Psoas muscle (tissue), 8 donors: ENCODE measurements around the gene NCS1. TPM values are rescaled to one million over a fixed set of nuclear protein-coding genes. Genes with fewer than 3 reads are reported as not detected.

Experiments
- ATAC-seq, 4 donors: fragments of 200-7000 bp; cut with Tn5 transposase; one replicate each; pipeline ENCODE4 v1.9.1; 2020; ENCODE audit warnings: moderate library complexity in 3 of 4, mild to moderate bottlenecking in 2 of 4
- DNase-seq, 2 donors: peaks; one replicate each; pipeline ENCODE4 v3.0.0-alpha.2; 2020
- H3K27ac ChIP-seq: fragments of 200-600 bp; one replicate; pipeline ENCODE4 v1.8.0; 2022
- H3K27me3 ChIP-seq, 3 donors: fragments of 200-600 bp in 1 of 3; one replicate each; pipeline versions ENCODE4 v1.6.1 to v1.8.0; 2013 to 2022; ENCODE audit warnings: low read length in 2 of 3, mild to moderate bottlenecking in 2 of 3, moderate library complexity in 1 of 3; ENCODE audit not compliant: insufficient read depth in 3 of 3
- H3K36me3 ChIP-seq, 2 donors: fragments of 200-600 bp in 1 of 2; one replicate each; pipeline versions ENCODE4 v1.6.1 to v1.8.0; 2013 to 2022; ENCODE audit warnings: low read depth in 1 of 2, mild to moderate bottlenecking in 1 of 2, moderate library complexity in 1 of 2; ENCODE audit not compliant: insufficient read depth in 1 of 2
- H3K4me1 ChIP-seq: fragments of 200-600 bp; one replicate; pipeline ENCODE4 v1.8.0; 2022
- H3K4me3 ChIP-seq: fragments of 200-600 bp; one replicate; pipeline ENCODE4 v1.8.0; 2022; ENCODE audit warnings: mild to moderate bottlenecking
- H3K9me3 ChIP-seq: fragments of 200-600 bp; one replicate; pipeline ENCODE4 v1.8.0; 2022
- WGBS, 3 donors: extraction: QIAGEN DNeasy Blood & Tissue Kit; methylation state at CpG; one replicate each; pipeline versions ENCODE4 v1.1.6 to v1.1.7; 2013; 5-methylcytosine and 5-hydroxymethylcytosine counted together
- intact Hi-C, 2 donors: fragments of 100-400 bp; cut with DNase I; formaldehyde crosslinking; loops; one replicate each; pipeline versions ENCODE4 v1.11.0 to v1.14.2; 2022
- polyA plus RNA-seq, 3 donors: library from polyadenylated mRNA; stranded (reverse); fragments of 200-250 nt; gene quantifications; one replicate each; pipeline ENCODE4 v1.2.3, GENCODE V29; 2013
- total RNA-seq, 4 donors: library from RNA; stranded (reverse); fragmentation: NEBNext Ultra II Directional in 2 of 4; extraction: Animal tissue kit (Norgen Biotek cat#: 25700) in 2 of 4; gene quantifications; one replicate each; pipeline versions ENCODE4 v1.2.1 to v1.2.4, GENCODE V29; 2021 to 2023
- TF ChIP-seq, protein P1 (sequence below): fragments of 200-600 bp; IDR thresholded peaks from one replicate; pipeline ENCODE4 v1.8.0; 2022; ENCODE audit warnings: antibody characterized with exemption
- donor health status: healthy with polysubstance abuse.
- donor health status: DM: no; HTN: no; CAD: no; lungs with moderate emphysema.
- donor health status: Bipolar disorder and iron deficiency.
- donor health status: healthy.
- donor health status: DM: yes; HTN: yes; CAD: no.
- donor health status: DM: no; HTN: no; CAD: no.
- donor health status: DM: no; HTN: no; CAD: no.
- donor health status: DM: yes; HTN: yes; CAD: no.

The NCS1 gene
- total and polyA plus RNA-seq, 7 donors = 2.9 to 7.5 (median 3.8) TPM

DNA sequence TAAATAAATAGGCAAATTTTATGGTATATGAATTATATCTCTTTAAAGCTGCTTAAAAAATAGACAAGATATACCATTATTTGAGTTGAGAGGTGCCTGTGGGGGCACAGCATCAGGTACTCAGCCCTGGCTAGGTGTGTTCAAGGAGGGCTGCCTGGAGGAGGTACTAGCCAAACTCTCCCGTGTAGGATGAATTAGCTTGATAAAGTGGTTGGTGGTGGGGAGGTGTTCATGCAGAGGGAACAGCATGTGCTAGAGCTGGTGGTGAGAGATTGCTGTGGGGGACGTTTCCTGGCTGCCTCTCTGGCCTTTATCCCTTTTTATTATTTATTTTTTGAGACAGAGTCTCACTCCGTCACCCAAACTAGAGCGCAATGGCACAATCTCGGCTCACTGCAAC lies 23.2 kb upstream of the NCS1 start:
- intact Hi-C loops = no loop called here
- H3K27me3 ChIP-seq = peaks cover 0 to 22% (median 1%) of the 10 kb centered on the region in 3 donors
- no peak for ATAC-seq
- H3K9me3 ChIP-seq = no peaks in the 10 kb centered on the region
- no peak overlapping the region for H3K4me3 ChIP-seq
- H3K36me3 ChIP-seq = no peaks in the 10 kb centered on the region
- WGBS, 3 donors = 78 to 93% (median 88%) methylated on average over 5 of the region's 5 CpGs
- DNase-seq = no peak
- TF ChIP-seq, protein P1, sequence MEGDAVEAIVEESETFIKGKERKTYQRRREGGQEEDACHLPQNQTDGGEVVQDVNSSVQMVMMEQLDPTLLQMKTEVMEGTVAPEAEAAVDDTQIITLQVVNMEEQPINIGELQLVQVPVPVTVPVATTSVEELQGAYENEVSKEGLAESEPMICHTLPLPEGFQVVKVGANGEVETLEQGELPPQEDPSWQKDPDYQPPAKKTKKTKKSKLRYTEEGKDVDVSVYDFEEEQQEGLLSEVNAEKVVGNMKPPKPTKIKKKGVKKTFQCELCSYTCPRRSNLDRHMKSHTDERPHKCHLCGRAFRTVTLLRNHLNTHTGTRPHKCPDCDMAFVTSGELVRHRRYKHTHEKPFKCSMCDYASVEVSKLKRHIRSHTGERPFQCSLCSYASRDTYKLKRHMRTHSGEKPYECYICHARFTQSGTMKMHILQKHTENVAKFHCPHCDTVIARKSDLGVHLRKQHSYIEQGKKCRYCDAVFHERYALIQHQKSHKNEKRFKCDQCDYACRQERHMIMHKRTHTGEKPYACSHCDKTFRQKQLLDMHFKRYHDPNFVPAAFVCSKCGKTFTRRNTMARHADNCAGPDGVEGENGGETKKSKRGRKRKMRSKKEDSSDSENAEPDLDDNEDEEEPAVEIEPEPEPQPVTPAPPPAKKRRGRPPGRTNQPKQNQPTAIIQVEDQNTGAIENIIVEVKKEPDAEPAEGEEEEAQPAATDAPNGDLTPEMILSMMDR = no peak
- H3K4me1 ChIP-seq = no peaks in the 10 kb centered on the region
- no peak overlapping the region for H3K27ac ChIP-seq

DNA sequence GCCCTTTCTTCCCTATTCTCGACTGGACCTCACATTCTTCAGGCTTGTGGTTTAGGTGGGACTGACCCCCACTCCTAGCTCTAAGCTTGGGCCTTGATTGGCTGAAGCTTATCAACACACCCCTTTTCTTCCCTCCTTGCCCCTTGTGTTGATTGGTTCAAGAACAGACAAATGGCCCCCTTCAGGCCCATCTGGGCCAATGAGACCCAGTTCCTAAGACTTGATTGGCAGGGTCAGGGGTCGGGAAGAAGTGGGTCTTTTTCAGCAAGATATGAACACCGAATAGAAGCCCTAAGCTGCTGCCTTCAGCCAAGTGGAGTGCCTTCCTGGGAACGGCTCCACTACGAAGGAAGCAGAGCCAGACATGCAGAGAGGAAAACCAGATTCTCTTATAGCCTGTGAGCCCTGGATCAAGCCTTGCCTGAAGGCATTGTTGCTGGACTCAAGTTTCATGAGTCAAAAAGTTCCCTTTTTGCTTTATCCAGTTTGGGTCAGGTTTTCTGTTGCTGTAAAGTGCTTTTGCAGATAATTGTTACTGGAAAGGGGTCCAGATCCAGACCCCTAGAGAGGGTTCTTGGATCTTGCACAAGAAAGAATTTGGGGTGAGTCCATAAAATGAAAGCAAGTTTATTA lies 22.4 kb upstream of the NCS1 start:
- intact Hi-C loops = no loop called here
- Histone ChIP-seq H3K9me3 (no peaks in the 10 kb centered on the region), H3K4me1 (no peaks in the 10 kb centered on the region), H3K27ac (no peak overlapping the region), H3K27me3 (peaks cover 0 to 18% (median 1%) of the 10 kb centered on the region in 3 donors), H3K36me3 (no peaks in the 10 kb centered on the region), H3K4me3 (no peak overlapping the region)
- TF ChIP-seq, protein P1 = no peak
- DNase-seq (no peak), ATAC-seq (no peak)
- WGBS, 3 donors = 83 to 89% (median 87%) methylated on average over 5 of the region's 5 CpGs

DNA sequence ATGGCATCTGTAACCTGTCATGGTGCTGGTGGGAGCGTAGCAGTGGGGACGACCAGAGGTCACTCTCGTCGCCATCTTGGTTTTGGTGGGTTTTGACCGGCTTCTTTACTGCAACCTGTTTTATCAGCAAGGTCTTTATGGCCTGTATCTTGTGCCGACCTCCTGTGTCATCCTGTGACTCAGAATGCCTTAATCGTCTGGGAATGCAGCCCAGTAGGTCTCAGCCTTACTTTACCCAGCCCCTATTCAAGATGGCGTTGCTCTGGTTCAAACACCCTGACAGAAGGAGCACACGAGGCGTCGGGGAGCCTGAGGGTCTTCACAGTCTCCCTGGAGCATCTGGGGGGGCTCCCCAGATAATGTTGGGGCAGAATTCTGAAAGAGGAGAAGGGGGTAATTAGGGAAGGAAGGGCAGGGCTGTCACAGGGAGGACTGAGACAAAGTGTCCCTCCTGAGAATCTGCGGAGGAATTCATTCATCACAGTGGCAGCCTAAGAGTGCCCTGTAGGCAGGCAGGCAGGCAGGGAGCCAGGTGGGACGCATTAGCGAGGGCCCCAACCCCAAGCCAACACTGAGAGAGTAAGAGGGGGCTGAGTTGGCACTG lies 21.3 kb upstream of the NCS1 start:
- intact Hi-C loops = no loop called here
- H3K36me3 ChIP-seq = no peaks in the 10 kb centered on the region
- no peaks in the 10 kb centered on the region for H3K9me3 ChIP-seq
- H3K4me1 ChIP-seq = no peaks in the 10 kb centered on the region
- DNase-seq (no peak), ATAC-seq (no peak)
- TF ChIP-seq, protein P1 = no peak
- no peak overlapping the region for H3K27ac ChIP-seq
- peaks cover 0 to 13% (median 1%) of the 10 kb centered on the region in 3 donors for H3K27me3 ChIP-seq
- WGBS, 3 donors = 72 to 77% (median 76%) methylated on average over 14 of the region's 14 CpGs
- H3K4me3 ChIP-seq = no peak overlapping the region

DNA sequence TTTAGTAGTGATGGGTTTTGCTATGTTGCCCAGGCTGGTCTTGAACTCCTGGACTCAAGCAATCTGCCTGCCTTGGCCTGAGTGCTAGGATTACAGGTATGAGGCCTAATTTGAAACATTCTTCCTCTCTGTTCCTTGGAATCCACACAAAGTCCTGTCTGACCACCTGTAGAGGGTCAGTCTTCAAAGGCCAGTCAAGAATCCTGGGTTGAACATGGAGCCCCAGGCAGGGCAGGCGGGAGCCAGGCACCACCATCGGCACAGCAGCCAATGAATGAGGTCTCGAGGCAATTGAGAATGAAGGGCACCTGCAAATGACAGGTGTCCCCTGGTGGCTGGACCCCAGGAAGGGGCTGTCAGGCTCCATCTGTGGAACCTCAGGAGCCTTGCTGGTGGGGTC lies 17.4 kb upstream of the NCS1 start:
- ATAC-seq (no peak), DNase-seq (no peak)
- no peak overlapping the region for H3K4me3 ChIP-seq
- WGBS, 3 donors = 81 to 100% (median 91%) methylated on average over 3 of the region's 3 CpGs
- H3K9me3 ChIP-seq = no peaks in the 10 kb centered on the region
- no peak overlapping the region for H3K27ac ChIP-seq
- H3K27me3 ChIP-seq = peaks cover 0 to 3% (median 0%) of the 10 kb centered on the region in 3 donors
- no peaks in the 10 kb centered on the region for H3K36me3 ChIP-seq
- intact Hi-C loops = no loop called here
- TF ChIP-seq, protein P1 = no peak
- H3K4me1 ChIP-seq = no peaks in the 10 kb centered on the region
